ENCODE data around the gene RPS25. TPM values are rescaled to one million over a fixed set of nuclear protein-coding genes. Genes with fewer than 3 reads are reported as not detected.

Gene RPS25
- polyA plus RNA-seq, 1 donor from 2014 or later: 1,728 TPM

GRCh38 chr11:119011476-119012053, 6.6 kb downstream of the RPS25 start:
- peaks cover 13% of the 10 kb centered on the region for H3K79me2 ChIP-seq (replicated peaks; ENCODE audit: insufficient read depth, low read length)
- H4K20me1 ChIP-seq (ENCODE audit: insufficient read depth): no peaks in the 10 kb centered on the region
- no peaks in the 10 kb centered on the region for H3K9me3 ChIP-seq (ENCODE audit: low read length)
- H3K4me3 ChIP-seq (ENCODE audit: low read length): no peak overlapping the region
- no peak overlapping the region for H3K27ac ChIP-seq (ENCODE audit: low read length)
- H3K4me2 ChIP-seq (ENCODE audit: low read length): no peak overlapping the region
- no peak overlapping the region for H3K9ac ChIP-seq (ENCODE audit: low read length)
- H3F3A ChIP-seq (ENCODE audit: insufficient read depth, low read length, poor library complexity, severe bottlenecking): no peaks in the 10 kb centered on the region
- H3K36me3 ChIP-seq (ENCODE audit: insufficient read depth, low read length): peaks cover 12% of the 10 kb centered on the region
- TF ChIP-seq REST (IDR thresholded peaks at IDR 0.05; ENCODE audit: borderline replicate concordance) (no peak), MXI1 (conservative IDR thresholded peaks at IDR 0.05; ENCODE audit: poor library complexity, severe bottlenecking) (no peak), SMC3 (conservative IDR thresholded peaks at IDR 0.05; ENCODE audit: poor library complexity) (no peak), EP300 (conservative IDR thresholded peaks at IDR 0.05; ENCODE audit: poor library complexity, severe bottlenecking) (no peak), EZH2 (IDR thresholded peaks at IDR 0.05; ENCODE audit: borderline replicate concordance, insufficient read depth, low read length, poor library complexity, severe bottlenecking) (no peak), POLR2AphosphoS5 (IDR thresholded peaks at IDR 0.05) (no peak), RAD21 (conservative IDR thresholded peaks at IDR 0.05) (no peak), CTCF (IDR thresholded peaks at IDR 0.05; ENCODE audit: poor library complexity, severe bottlenecking) (no peak), TAF1 (IDR thresholded peaks at IDR 0.05; ENCODE audit: low read depth) (no peak)
- no peak overlapping the region for H2AFZ ChIP-seq (ENCODE audit: low read depth, low read length)
- H3K27me3 ChIP-seq (ENCODE audit: insufficient read depth, low read depth, low read length): no peaks in the 10 kb centered on the region
- no peaks in the 10 kb centered on the region for H3K9me2 ChIP-seq (ENCODE audit: insufficient read depth, low read length)

- H3K4me2 ChIP-seq (ENCODE audit: low read length): no peak overlapping the region
- H3F3A ChIP-seq (ENCODE audit: insufficient read depth, low read length, poor library complexity, severe bottlenecking): no peaks in the 10 kb centered on the region
- H3K9me2 ChIP-seq (ENCODE audit: insufficient read depth, low read length): no peaks in the 10 kb centered on the region
- no peaks in the 10 kb centered on the region for H4K20me1 ChIP-seq (ENCODE audit: insufficient read depth)
- H3K27me3 ChIP-seq (ENCODE audit: insufficient read depth, low read depth, low read length): no peaks in the 10 kb centered on the region
- no peak overlapping the region for H3K9ac ChIP-seq (ENCODE audit: low read length)
- H2AFZ ChIP-seq (ENCODE audit: low read depth, low read length): no peak overlapping the region
- no peaks in the 10 kb centered on the region for H3K36me3 ChIP-seq (ENCODE audit: insufficient read depth, low read length)
- no peaks in the 10 kb centered on the region for H3K9me3 ChIP-seq (ENCODE audit: low read length)
- no peak overlapping the region for H3K4me3 ChIP-seq (ENCODE audit: low read length)
- no peaks in the 10 kb centered on the region for H3K79me2 ChIP-seq (replicated peaks; ENCODE audit: insufficient read depth, low read length)
- TF ChIP-seq SMC3 (conservative IDR thresholded peaks at IDR 0.05; ENCODE audit: poor library complexity): no peak
- no peak for TF ChIP-seq EZH2 (IDR thresholded peaks at IDR 0.05; ENCODE audit: borderline replicate concordance, insufficient read depth, low read length, poor library complexity, severe bottlenecking)
- TF ChIP-seq REST (IDR thresholded peaks at IDR 0.05; ENCODE audit: borderline replicate concordance): no peak
- TF ChIP-seq CTCF (IDR thresholded peaks at IDR 0.05; ENCODE audit: poor library complexity, severe bottlenecking): no peak
- no peak for TF ChIP-seq MXI1 (conservative IDR thresholded peaks at IDR 0.05; ENCODE audit: poor library complexity, severe bottlenecking)
- TF ChIP-seq POLR2AphosphoS5 (IDR thresholded peaks at IDR 0.05): no peak
- TF ChIP-seq EP300 (conservative IDR thresholded peaks at IDR 0.05; ENCODE audit: poor library complexity, severe bottlenecking): no peak
- no peak for TF ChIP-seq RAD21 (conservative IDR thresholded peaks at IDR 0.05)
- TF ChIP-seq TAF1 (IDR thresholded peaks at IDR 0.05; ENCODE audit: low read depth): no peak
- H3K27ac ChIP-seq (ENCODE audit: low read length): no peak overlapping the region
Measured at GRCh38 chr11:119006656-119007055, 11.5 kb downstream of the RPS25 start.

Measured in neural cell (in vitro differentiated cells).